HG02588 (cell line): ENCODE results near the gene ALDH1L2.

ENCODE experiments used
- ATAC-seq: cut with Tn5 transposase; IDR thresholded peaks from one replicate; pipeline ENCODE4 v1.9.1; 2021; ENCODE audit warnings: mild to moderate bottlenecking, moderate library complexity; ENCODE audit not compliant: unreplicated experiment

Gene ALDH1L2

DNA sequence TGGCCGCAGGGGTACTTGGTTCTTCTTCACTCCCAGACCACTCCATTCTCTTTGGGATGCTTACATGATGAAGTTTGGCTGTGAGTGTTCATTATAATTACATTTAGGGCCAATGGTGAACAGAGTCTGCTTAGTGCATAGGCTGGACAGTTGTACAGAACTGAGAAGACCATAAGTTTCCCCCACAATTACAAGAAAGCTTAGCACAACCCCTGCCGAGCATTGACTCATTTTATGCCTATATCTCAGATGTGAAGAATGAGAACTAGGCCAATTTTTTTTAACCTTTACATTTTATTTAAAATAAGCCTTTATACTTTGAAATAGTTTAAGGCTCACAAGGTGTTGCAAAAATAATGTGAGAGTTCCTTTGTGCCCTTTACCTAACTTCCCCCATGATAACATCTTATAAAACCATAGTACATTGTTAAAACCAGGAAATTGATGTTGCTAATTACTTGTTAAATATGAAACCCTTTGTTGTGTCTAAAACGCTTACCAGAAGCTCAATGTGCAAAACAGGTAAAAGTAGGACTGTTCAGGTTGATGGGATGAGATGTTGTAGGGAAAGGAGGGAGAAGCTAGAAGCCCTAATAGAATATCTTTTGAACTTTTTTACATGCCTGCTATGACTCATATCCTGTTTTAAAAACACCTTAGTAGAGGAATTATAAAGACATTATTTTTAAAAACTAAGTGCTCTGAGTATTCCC lies 47.2 kb downstream of the ALDH1L2 start:
- ATAC-seq = no peak

DNA sequence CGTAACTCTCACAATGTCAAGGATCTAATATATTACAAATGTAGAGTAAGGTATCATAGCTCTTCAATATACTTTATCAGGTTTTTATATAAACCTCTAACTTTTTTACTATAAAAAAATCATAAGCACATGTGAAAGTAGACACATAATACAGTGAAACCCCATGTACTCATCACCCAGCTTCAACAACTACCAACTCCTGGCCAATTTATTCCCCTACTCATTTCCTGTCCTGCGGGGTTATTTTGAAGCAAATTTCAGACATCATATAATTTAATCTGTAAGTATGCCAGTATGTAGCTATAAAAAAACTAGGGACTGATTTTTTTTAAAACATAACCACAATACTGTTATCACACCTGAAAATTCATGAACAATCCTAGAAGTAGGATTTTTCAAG lies 50.4 kb downstream of the ALDH1L2 start:
- ATAC-seq = no peak

DNA sequence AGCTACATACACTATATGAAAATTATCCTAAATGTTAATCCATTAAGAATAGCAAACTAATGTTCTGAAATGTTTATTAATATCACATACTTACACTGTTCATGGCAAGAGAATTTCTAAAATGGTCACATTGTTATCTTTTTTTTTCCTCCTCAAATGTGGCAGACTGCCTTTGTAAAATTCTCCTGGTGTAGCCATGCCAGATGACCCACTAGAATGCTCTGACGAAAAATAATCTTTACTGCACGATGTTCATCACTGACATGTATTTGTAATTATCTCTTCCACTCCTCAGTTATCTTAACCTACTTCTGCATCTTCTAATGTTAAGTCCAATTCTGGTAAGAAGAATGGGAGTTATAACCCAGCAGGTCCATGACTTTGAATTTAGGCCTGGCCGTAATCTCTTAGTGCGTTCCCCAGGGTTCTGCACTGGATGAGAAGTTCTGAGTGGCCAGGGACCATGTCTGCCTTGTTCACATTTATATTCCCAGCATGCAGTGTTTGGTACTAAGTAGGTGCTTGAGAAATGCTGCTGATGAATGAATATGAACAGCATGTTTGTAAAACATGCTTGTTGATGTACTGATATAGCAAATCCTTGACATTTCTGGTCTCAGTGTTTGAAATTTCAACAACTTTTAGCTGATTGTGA lies 51.4 kb downstream of the ALDH1L2 start:
- no peak for ATAC-seq

DNA sequence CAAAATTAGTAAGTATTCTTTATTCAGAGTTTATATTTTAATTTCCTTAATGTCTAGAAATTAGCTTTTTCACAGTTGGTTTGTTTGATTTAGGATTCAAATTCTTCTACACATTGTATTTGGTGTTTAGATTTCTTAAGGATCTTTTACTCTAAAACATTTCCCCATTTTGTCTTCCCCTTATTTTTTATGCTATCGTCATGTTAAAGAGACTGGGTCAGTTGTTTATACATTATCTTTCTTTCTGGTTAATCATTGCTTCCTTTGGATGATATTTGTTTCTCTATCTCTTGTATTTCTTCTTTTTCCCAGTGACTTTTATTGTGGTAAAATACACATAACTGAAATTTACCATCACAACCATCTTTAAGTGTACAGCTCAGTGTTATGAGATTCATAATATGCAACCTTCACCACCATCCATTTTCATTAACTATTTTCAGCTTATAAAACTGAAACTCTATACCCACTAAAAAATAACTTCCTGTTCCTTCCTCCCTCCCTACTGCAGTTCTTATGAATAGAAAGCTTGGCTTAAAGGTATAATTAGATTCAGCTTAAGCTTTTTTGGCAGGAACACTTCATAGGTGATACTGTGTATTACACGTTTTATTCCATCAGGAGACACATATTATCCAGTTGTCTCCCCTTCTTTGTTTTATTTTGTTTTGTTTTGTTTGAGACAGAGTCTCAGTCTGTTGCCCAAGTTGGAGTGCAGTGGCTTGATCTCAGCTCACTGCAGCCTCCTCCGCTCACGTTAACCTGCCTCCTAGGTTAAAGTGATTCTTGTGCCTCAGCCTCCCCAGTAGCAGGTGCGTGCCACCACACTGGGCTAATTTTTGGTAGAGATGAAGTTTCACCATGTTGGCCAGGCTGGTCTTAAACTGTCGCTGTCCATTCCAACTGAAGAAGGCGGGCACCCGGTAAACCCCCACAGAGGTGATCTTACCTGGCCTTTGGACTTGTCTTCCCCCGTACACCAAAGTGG lies 53.1 kb downstream of the ALDH1L2 start:
- ATAC-seq = peak; percentile 80

DNA sequence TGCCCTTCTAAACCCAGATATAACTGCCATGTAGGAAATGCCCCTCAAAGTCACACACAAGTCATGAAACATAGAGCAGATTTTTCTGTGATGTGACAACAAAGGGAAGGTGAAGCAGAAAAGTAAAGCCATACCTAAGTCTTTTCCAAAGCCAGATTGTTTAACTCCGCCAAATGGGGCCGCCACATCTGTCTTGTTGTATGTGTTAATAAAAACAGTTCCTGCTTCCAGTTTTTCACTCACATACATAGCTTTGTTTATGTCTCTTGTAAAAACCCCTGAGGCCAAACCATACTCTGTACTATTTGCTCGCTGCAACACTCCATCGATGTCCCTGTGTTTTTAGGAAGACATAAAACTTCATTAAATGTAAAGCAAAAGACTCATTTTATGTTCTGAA lies 57.8 kb downstream of the ALDH1L2 start:
- ATAC-seq = no peak

DNA sequence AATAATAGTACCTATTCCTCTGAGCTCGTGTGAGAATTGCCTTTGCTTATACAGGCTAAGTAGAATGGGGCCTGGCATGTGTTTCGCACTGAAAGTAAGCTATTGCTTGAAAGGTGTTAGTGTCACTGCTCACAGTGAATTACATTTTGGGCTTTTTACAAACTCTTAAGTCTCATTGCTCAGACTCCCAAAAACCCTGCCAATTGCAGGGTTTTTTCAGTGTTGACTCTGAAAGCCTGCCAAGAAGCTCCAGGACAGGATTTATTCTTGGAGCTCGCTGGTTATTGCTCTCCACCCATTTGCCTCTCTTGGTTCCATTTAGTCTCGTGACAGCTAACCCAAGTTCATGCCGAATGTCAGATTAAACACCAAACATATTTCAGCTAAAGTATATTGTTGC lies 58.4 kb downstream of the ALDH1L2 start:
- no peak for ATAC-seq

DNA sequence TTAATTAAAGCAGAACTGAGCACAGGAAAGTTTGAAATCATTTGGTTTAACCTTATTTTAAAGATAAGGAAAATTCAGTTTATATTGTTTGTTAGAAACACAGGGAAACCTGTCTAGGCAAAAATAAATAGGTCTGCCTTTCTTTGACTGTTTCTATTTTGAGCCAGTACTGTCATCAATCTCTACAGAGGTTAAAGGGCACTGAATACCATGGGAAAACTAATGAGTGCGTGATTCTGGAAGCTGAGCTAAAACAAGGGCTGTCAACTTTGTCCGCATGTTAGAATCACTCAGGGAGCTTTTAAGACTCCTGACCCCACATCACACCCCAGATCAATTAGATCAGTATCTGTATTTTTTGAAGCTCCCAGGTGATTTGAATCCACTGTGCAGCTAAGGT lies 59.3 kb downstream of the ALDH1L2 start:
- no peak for ATAC-seq

DNA sequence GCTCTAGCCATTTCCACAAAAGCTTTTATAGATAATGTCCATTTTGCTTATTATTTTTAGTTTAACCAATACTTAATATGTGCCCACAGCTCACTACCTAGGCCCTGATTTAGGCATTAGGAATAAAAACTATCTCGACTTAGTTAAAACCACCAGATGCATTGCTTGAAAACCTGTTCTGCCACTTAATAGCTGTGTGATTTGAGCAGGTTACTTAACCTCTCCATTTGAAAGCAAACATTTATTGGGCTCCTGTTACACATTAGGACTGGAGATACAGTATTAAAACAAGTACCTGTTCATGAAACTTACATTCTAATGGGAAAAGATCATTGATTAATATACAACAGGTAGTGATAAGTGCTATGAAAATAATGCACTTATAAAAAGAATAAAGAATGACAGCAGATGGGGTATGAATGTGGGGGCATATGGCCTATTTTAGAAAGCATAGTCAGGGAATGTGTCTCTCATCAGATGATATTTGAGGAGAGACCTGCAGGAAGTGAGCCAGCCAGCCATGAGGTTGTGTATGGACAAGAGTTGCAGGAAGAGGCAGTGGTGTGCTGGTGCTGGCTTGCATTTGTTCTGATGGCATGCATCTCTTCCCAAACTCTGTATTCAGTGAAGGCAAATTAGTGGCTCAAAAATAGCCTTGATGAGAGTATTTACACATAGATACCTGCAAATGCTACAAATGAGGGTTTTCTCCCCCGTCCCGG lies 63.9 kb downstream of the ALDH1L2 start:
- no peak for ATAC-seq

DNA sequence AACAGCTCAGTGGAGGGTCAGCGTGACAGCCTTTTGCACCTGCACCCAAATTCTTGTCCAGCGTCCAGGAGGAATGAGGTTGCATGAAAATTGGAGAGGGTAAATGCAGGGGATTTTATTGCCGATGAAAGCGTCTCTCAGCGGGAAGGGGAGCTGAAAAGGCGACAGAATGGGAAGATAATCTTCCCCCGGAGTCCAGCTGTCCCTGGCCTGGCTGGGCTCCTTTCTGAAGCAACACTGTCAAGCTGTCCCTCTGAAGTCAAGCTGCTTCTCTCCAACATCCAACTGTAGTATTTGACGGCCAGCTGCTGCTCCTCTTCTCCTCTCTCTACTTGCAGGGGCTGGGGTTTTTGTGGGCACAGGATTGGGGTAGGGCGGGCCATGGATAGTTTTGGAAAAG lies 65.5 kb downstream of the ALDH1L2 start:
- no peak for ATAC-seq

DNA sequence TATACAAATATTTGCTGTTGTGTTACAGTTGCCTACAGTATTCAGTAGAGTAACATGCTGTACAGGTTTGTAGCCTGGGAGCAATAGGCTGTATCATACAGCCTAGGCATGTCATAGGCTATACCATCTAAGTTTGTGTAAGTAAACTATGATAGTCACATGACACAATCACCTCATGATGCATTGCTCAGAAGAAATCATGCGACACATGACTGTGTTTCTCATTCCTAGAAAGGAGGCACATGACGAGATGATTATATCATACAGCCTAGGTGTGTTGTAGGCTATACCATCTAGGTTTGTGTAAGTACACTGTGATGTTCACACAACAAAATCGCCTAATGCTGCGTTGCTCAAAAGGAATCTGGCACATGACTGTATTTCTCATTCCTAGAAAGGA lies 66.2 kb downstream of the ALDH1L2 start:
- ATAC-seq = no peak

DNA sequence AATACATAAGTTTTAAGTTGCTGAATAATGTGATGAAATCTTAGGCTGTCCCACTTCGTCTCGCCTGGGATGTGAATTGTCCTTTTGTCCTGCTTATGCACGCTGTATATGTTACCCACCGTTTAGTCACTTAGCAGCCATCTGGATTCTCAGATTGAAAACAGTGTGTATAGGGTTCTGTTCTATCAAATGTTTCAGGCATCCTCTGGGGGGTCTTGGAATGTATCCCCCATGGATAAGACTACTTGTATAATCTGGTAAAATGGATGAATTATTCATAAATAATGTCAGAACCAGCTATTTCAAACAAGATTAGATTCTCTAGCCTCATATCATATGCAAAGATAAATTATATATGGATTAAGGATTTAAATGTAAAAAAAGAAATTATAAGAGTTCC lies 68.7 kb downstream of the ALDH1L2 start:
- no peak for ATAC-seq

DNA sequence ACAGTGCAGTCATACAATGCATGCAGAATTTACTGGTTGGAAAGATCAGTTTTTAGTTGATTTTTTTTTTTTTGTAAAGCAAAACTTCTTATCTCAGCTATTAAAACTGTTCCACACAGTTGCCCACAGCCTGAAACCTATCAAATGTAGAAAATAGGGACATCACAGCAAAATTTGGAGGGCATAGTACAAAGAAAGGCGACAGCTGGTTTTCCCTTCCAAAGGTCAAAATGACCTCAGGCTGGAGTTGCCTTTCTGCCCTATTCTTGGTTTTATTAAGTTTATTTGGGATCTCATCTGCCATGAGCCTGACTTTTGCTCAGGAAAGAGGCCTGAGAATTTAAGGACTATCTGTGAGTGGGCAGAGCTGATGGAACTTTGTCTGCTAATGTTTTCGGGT lies 69.7 kb downstream of the ALDH1L2 start:
- ATAC-seq = no peak

DNA sequence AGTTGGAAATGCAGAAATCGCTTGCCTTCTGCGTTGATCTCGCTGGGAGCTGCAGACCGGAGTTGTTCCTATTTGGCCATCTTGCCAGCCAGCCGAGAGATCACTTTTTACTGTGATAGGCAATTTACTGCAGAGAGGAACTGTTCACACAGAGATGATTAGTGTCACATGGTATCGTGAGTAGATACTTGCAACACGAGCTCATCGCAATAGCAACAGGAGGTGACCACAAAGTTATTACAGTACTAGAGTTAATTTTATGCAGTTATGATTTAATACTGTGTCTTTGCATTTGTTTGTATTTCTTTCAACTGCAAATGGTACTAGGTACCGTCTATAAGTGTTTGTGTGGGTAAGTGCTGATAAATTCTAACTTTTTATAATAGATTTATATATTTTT lies 70.4 kb downstream of the ALDH1L2 start:
- no peak for ATAC-seq

DNA sequence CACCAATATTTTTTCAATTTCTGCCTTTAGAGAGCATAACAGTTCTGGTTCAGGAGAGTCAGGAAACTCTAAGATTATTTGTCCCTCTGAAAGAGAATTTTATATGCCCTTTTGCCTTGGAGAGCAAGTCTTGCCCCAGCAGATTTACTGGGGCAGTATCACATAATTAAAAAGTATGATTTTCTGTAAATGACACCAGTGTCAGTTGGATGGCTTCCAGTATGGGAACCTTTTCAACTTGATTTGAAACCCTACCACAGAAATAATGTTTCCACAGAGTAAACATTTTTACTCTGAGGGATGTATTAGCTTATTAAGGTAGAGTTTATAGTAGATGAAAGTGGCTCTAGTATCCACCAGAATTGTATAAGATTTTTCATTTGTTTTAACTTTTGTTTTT lies 82.8 kb downstream of the ALDH1L2 start:
- no peak for ATAC-seq

DNA sequence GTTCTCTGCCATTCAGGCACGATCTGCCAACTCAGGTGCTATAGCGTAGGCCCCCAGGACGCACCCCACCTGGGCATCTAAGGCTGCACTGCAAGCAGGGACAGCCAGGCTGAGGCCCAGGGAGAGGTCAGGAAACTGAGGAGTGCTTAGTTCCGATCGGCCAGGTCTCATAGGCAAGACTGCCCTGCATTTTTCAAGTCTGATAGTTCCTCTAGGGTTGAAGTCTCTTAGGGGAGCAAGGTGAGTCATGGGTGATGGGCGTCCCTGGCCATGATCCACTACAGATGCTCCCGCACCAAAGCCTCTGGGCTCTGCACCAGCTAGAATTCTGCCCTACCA lies 84.9 kb downstream of the ALDH1L2 start:
- ATAC-seq = no peak

DNA sequence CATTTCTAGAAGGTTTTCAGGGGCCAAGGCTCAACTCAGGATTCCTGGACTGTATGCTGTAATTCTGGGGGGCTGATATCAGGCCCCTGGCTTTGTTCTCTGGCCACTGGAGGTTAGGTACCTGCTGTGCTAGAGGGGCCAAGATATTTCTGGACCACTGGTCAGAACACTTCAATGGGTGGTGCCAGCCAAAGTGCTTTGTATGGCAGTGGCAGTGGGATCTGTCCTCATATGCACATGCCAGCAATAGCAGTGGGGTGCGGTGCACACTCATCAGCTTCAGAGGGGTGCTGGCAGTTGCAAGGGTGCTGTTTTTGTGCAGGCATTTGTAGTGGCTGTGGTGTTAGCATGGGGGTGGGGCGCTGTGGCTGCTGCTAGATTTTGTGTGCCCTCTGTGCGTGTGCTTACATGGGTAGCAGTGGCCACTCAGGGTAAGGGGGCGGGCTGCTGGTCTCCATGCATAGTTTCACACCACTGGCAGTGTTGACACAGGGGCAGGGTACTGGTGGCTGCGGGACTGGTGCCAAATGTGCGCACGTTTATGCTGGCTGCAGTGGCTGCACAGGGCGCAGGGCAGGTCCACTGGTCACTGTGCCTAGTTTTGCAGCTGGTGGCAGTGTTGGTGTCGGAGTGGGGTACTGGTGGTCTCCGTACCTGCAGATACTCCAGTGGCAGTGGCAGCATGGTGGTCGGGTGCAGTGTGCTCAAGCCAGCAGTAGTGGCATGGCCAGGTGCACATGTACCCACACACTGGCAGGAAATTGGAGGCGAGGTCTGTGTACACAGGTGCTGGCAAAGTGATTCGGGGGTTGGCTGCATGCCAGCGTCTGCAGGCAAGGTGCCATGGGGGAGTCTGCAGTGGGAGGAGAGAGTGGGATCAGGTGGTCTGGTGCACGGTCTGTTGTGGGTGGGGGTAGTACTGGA lies 85.6 kb downstream of the ALDH1L2 start:
- ATAC-seq = no peak

DNA sequence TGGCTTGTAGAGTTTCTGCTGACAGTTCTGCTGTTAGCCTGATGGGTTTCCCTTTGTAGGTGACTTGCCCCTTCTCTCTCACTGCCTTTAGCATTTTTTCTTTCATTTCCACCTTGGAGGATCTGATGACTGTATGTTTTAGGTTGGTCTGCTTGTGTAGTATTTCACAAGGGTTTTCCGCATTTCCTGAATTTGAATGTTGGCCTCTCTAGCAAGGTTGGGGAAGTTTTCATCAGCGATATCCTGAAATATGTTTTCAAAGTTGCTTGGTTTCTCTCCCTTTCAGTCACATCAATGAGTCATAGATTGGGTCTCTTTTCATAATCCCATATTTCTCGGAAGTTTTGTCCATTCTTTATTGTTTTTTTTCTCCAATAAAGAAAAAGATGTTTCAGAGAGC lies 86.7 kb downstream of the ALDH1L2 start:
- ATAC-seq = no peak

DNA sequence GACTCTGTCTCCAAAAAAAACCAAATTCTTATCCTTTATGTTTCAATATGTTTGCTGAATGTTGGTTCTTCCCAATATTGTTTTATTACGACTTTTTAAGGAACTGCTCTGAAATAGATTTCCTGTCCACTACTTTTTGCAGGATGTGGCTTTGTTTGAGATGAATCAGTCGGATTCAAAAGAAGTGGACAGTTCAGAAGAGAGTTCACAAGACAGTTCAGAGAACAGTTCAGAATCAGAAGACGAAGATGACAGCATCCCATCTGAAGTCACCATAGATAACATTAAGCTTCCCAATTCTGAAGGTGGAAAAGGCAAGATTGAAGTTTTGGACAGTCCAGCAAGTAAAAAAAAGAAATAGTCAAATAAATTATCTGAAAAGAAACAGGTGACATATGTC lies 89.9 kb downstream of the ALDH1L2 start:
- ATAC-seq = no peak

DNA sequence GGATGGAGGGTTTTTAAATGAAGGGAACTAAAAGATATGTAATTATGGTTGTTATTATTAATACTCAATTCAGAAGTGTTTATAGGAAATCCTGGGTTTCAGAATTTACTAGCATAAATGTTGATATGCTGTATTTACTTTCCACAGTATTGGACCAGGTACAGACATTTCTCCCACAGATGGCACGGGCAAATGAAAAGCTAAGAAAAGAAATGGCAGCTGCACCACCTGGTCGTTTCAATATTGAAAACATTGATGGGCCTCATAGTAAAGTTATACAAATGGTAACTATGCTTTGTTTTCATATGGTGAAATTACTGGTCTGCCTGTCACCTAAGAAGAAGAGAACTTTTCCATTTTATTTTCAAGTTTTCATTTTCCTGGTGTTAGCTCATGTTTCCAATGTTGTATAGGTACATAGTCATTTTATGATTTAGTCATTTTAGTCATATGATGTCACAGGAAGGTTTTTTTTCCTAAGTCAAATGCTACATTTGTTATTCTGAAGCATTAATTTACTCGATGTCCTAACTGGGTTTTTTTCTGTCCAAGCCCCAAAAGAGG lies 92.6 kb downstream of the ALDH1L2 start:
- no peak for ATAC-seq

DNA sequence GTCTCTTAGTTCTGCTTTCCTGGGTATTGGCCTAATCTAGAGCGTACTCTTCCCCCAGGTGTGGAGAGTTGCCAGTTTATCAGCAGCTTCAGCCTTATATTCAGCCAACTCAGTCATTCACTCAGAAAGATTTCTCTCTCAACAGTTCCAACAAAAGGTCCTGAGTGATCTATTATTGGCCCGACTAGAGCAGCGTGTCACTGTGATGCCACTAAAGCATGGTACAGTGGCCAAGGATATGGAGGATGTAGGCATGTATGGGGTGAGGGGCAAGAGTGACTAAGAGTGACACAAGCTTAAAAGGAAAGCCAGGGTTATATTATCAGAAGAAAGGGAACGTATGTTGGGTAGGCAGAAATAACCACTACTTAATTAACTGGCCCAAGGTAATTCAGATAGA lies 93.3 kb downstream of the ALDH1L2 start:
- no peak for ATAC-seq
